GM21619 (cell line): ENCODE measurements around the gene IL17D.
A peak's percentile ranks its signal among the peaks of the same experiment; 100 is the strongest.

Experiments used
- ATAC-seq: cut with Tn5 transposase; IDR thresholded peaks from one replicate; pipeline ENCODE4 v1.9.1; 2021; ENCODE audit not compliant: unreplicated experiment

The IL17D gene

GRCh38 chr13:20689291-20689690 is 14.2 kb upstream of the IL17D start:
- no peak for ATAC-seq

GRCh38 chr13:20691616-20692015 is 11.9 kb upstream of the IL17D start:
- no peak for ATAC-seq

GRCh38 chr13:20696073-20696472 is 7.4 kb upstream of the IL17D start:
- ATAC-seq: no peak

DNA sequence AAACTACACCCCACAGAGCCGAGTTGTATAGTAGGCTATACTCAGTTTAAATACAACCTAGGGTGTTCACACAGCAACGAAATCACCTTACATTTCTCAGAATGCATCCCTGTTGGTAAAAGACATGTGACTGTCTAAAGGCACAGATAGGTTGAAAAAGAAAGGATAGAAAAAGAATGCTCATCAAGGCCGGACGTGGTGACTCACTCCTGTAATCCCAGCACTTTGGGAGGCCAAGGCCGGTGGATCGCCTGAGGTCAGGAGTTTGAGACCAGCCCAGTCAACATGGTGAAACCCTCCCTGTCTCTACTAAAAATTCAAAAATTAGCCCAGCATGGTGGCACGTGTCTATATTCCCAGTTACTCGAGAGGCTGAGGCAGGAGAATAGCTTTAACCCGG is 3.8 kb upstream of the IL17D start:
- no peak for ATAC-seq

GRCh38 chr13:20700288-20700687 is 3.2 kb upstream of the IL17D start:
- no peak for ATAC-seq

DNA sequence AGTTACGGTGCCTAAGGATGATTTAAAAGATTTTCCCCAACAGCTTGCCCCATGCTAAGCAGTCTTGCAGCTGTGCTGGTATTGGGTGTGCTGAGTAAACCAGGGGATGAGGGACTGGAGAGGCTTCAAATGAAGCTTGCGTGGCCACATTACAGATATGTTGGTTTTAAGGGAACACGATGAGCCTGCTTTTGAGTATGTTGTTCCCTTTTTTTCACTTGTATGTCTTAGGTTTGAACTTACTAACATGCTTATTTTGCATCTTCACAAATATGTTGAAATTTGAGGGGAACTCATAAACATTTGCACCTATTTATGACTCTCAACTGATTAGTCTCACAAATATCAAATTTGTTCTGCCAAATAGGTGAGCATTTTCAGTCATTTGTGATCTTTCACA is 2.0 kb upstream of the IL17D start:
- no peak for ATAC-seq

- ATAC-seq: no peak
Observed at GRCh38 chr13:20702530-20702914, 977 bp upstream of the IL17D start.

- ATAC-seq: peak; percentile 84
Observed at GRCh38 chr13:20703780-20704458, 420 bp downstream of the IL17D start.

DNA sequence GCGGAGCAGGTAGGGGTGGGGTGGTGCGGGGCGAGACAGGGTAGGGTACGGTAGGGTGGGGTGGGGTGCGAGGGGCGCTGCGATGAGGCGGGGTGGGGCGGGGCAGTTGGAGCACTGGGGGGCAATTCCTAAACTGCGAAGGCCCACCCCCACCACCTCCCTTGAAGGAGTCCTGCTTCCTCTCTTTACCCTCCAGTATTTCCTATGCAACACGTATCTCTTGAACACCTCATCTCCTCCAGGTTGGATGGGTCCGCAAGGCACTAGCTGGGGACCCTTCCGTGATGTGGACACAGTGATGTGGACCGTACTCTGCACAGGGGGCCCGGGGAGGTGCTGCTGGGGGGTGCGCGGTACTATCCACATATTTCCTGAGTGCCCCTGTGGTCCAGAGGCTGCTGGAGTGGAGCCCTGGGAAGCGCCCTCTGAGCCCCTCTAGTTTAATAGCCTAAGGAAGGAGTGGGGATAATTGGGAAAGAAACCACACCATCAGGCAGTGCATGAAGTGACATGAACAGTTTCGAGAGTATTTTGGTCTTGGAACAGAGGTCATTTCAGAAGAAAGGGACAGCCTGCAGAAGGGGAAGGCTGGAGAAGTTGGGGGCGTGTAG is 1.1 kb downstream of the IL17D start:
- no peak for ATAC-seq

DNA sequence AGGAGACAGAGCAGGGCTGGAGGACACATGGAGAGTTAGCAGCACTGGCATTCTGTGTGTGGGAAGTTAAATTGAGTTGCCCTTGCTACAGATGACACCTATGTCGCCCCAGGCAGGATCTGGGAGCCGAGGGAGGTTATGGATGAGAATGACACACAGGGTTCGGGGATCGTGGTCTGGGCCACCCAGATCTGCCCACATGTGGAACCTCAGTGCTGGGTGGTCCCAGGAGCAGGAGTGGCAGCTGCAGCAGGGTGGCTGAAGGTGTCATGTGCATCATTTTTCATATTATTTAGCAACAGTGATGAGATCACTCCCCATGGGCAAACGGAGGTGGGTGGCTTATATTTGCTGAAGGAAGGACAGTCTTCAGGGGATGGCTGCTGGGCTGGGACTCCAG is 3.2 kb downstream of the IL17D start:
- ATAC-seq: no peak

DNA sequence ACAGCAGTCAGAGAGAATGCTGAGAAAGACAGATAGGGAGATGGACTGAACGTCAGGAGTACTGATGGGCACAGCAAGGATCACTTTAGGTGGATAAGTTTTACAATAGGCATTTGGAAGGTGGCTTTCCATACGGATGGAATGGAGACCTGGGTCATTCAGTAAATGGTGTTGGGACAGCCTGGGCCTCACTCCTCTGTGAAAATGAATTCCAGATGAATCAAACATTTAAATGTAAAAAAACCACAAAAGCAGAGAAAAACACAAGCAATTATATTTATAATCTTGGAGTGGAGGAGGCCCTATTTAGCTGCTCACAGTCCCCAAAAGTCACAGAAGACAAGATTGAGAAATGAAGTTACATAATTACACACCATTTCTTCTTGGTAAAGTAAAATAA is 4.7 kb downstream of the IL17D start:
- no peak for ATAC-seq

GRCh38 chr13:20709369-20709768 is 5.9 kb downstream of the IL17D start:
- ATAC-seq: no peak

DNA sequence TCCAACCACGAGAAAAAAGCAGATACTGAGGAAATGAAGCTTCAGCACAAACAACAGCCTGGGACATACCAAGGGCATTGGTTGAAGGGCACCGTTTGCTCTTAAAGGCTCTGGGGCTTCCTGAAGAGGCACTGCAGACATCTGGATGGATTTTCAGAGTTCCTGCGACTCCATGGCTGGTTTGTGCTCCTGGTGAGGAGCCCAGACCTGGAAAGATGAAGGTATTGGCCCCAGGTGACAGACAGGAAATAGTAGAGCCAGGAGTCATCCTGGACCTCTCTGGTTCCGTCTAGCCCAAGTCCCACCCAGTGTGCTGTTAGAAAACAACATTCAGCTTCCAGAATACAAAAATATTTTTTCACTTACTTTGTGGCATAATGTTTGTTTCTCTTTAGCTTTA is 6.3 kb downstream of the IL17D start:
- no peak for ATAC-seq

GRCh38 chr13:20711301-20712044 is 8.0 kb downstream of the IL17D start:
- ATAC-seq: no peak

DNA sequence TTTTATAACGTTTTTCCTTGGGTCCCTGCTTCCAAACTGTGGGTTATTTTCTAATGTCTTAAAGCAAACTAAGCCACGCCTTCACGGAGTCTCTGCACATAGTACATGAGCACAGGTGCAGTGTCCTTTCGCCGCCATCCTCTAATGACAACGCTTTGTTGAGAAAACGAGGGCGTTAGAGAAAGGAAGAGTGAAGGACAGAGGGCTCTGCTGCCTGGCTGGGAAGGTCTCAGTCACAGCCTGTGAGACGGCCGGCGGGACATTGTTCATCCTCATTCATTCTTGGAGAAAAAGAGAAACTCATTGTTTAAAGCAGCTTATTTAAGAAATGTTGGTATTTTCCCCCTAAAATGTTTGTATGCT is 9.5 kb downstream of the IL17D start:
- no peak for ATAC-seq

DNA sequence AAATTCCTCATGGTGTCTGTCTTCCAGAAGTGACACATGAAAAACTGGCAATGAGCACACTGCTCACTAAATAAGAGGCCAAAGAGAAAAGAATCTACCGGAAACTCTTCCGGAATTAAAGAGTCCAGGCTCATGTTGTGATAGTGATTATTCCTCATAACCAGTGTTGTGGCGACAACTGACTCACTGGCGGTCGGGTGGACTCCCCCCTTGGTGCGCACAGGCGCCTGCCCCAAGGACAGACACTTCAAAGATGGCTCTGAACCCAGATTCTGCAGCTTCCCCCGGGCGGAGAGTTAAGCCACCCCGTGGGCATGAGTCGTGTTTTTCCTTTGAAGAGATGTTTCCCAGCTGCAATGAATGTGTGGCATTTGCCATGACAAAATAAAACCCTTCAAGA is 10.3 kb downstream of the IL17D start:
- no peak for ATAC-seq

- ATAC-seq: no peak
Observed at GRCh38 chr13:20714161-20714560, 10.7 kb downstream of the IL17D start.

GRCh38 chr13:20714563-20715329 is 11.2 kb downstream of the IL17D start:
- ATAC-seq: no peak

DNA sequence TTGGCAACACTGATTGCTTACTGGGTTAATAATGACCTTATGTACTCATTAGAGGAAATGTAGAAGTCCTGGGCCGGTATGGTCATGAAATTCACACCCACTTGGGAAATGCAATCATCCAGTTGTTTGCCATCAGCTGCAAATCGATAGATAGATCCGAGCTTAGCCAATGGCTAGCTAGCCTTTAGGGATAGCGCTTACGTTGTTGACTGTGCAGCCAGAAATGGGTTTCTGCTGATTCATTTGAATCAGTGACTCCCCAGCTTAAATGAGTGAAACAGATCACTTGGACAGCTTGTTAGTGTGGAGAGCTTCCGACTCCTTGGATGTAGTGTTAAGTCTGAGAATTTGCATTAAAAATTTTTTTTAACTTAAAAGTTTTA is 11.8 kb downstream of the IL17D start:
- ATAC-seq: no peak

GRCh38 chr13:20716951-20717350 is 13.5 kb downstream of the IL17D start:
- no peak for ATAC-seq

DNA sequence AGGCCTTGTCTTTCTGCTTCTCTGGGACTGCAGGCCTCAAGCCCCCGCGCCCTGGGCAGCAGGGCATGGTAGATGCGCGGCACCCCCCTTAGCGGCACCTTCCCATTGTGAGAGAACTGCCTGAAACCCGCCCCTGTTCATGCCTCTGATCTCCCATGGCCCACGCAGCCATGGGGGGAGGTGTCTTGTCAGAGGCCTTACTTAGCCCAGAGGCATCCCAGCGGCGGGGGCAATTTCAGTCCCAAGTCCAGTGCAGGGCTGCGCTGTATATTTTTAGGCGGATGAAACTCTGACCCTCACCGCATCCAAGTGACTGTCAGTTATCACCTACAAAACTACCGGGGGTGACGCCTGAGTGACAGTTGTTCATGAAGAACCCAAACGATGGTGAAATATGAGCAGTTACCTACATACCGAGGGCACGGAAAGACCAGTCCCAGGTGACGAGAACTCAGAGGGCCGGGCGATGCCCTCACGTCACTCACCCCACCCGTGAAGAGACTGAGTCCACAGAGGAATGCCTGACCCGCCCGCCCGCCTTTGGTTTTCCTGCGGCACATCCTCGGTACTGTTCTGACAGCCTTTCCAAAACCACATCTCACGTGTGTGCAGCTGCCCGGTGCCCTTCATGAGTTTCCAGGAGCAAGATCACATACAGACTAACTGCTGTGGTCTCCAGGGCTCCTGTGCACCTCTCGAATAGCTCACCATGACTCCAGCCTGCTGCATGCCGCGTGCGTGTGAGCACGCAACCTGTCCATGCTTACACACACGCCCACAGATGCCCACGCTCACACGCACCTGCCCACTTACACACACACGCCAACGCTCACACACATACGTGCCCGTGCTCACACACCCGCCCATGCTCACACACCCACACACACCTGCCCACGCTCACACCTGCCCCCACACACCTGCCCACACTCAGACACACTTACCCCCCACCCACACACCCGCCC is 14.4 kb downstream of the IL17D start:
- no peak for ATAC-seq
